Mucosa of descending colon (tissue), 3 donors: ENCODE measurements around the gene DUSP2. TPM values are rescaled to one million over a fixed set of nuclear protein-coding genes. Genes with fewer than 3 reads are reported as not detected.

Experiments
- ATAC-seq: fragments of 200-7000 bp; cut with Tn5 transposase; one replicate; pipeline ENCODE4 v1.9.1; 2020; ENCODE audit warnings: mild to moderate bottlenecking, moderate library complexity
- DNase-seq, 3 donors: peaks; one replicate each; pipeline ENCODE4 v3.0.0-alpha.2; 2020
- H3K36me3 ChIP-seq: fragments of 200-600 bp; one replicate; pipeline ENCODE4 v1.8.0; 2021; ENCODE audit warnings: low read depth, mild to moderate bottlenecking
- H3K4me1 ChIP-seq: fragments of 200-600 bp; one replicate; pipeline ENCODE4 v1.8.0; 2021; ENCODE audit warnings: low read depth, mild to moderate bottlenecking
- H3K4me3 ChIP-seq: fragments of 200-600 bp; one replicate; pipeline ENCODE4 v1.8.0; 2021; ENCODE audit warnings: mild to moderate bottlenecking
- H3K9me3 ChIP-seq: fragments of 200-600 bp; one replicate; pipeline ENCODE4 v1.8.0; 2021; ENCODE audit warnings: mild to moderate bottlenecking
- CTCF ChIP-seq: fragments of 200-600 bp; IDR thresholded peaks from one replicate; pipeline ENCODE4 v1.8.0; 2022; ENCODE audit warnings: antibody characterized with exemption, mild to moderate bottlenecking
- intact Hi-C, 2 donors: fragments of 100-400 bp; cut with DNase I in 1 of 2; cut with micrococcal nuclease in 1 of 2; formaldehyde crosslinking; loops; one replicate each; pipeline versions ENCODE4 v1.11.0 to v1.11.1; 2022; cut with DNase I, micrococcal nuclease
- total RNA-seq, 3 donors: library from RNA; stranded (reverse); fragmentation: NEBNext Ultra II Directional in 2 of 3; extraction: Animal tissue kit (Norgen Biotek cat#: 25700) in 2 of 3; gene quantifications; one replicate each; pipeline versions ENCODE4 v1.2.1 to v1.2.4, GENCODE V29; 2021 to 2023
- donor health status: DM: no; HTN: no; CAD: no; lungs with moderate emphysema.
- donor health status: DM: no; HTN: no; CAD: no.
- donor health status: DM: no; HTN: yes; CAD: no.

DUSP2 gene
- total RNA-seq, 3 donors from 2014 or later = 1.5 to 2.3 (median 1.6) TPM

- Histone ChIP-seq H3K4me1 (peaks cover 6% of the 10 kb centered on the region), H3K4me3 (no peak overlapping the region), H3K9me3 (no peaks in the 10 kb centered on the region), H3K36me3 (no peaks in the 10 kb centered on the region)
- TF ChIP-seq CTCF = no peak
- intact Hi-C loops = no loop called here
- ATAC-seq = no peak
- no peak for DNase-seq
These were observed 5.8 kb upstream of the DUSP2 start for GRCh38 chr2:96150791-96151594.

GRCh38 chr2:96150007-96150640, 4.9 kb upstream of the DUSP2 start:
- intact Hi-C loops = no loop called here
- peaks cover 6% of the 10 kb centered on the region for H3K4me1 ChIP-seq
- no peak for ATAC-seq
- H3K9me3 ChIP-seq = no peaks in the 10 kb centered on the region
- TF ChIP-seq CTCF = no peak
- H3K36me3 ChIP-seq = no peaks in the 10 kb centered on the region
- H3K4me3 ChIP-seq = no peak overlapping the region
- DNase-seq = peak in 1 of 3 donors; percentile 11

- Histone ChIP-seq H3K4me1 (peaks cover 13% of the 10 kb centered on the region), H3K36me3 (no peaks in the 10 kb centered on the region), H3K4me3 (no peak overlapping the region), H3K9me3 (no peaks in the 10 kb centered on the region)
- intact Hi-C loops = no loop called here
- TF ChIP-seq CTCF = no peak
- DNase-seq (peak; percentile 78 to 95 (median 83)), ATAC-seq (peak; percentile 70)
These were observed 3.4 kb upstream of the DUSP2 start for GRCh38 chr2:96148410-96149217.

GRCh38 chr2:96147593-96148201, 2.5 kb upstream of the DUSP2 start:
- Histone ChIP-seq H3K9me3 (no peaks in the 10 kb centered on the region), H3K4me3 (no peak overlapping the region), H3K36me3 (no peaks in the 10 kb centered on the region), H3K4me1 (peaks cover 13% of the 10 kb centered on the region)
- intact Hi-C loops = no loop called here
- TF ChIP-seq CTCF = no peak
- DNase-seq (peak in 2 of 3 donors; percentile 29 to 50), ATAC-seq (no peak)

- Histone ChIP-seq H3K9me3 (no peaks in the 10 kb centered on the region), H3K4me1 (peaks cover 13% of the 10 kb centered on the region), H3K4me3 (no peak overlapping the region), H3K36me3 (no peaks in the 10 kb centered on the region)
- ATAC-seq (no peak), DNase-seq (peak in 2 of 3 donors; percentile 33 to 56)
- intact Hi-C loops = no loop called here
- no peak for TF ChIP-seq CTCF
These were observed 1.8 kb upstream of the DUSP2 start for GRCh38 chr2:96146881-96147592.
